ENCODE measurements around the gene REEP1.

The REEP1 gene

DNA sequence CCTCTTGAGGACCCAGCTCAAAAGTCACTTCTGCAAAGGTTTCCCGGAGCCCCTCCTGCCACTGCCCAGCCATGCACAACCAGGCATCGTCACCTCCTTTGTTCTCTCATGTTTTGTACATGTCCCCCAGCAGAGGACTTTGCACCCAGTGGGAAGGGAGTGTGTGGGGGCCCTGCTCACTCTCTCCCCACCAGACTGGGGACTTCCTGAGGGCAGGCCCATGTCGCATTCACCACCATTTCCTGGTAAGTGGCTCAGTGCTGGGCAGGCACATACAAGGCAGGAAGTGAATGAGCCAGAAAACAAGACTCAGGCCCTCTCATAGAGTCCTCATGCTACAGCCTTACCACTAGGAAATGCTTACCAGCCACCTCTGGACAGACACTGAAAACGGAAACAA is 119.3 kb downstream of the REEP1 start:
- TF ChIP-seq EZH2phosphoT487 (conservative IDR thresholded peaks at IDR 0.05; ENCODE audit: low read length): no peak
- TF ChIP-seq CTCF (IDR thresholded peaks at IDR 0.05; ENCODE audit: insufficient read depth, low read length, poor library complexity, severe bottlenecking): no peak
- Histone ChIP-seq H3K27ac (ENCODE audit: low read depth, low read length) (no peak overlapping the region), H3K36me3 (ENCODE audit: low read length) (0 out of 2 replicates have a peak, but pooled peaks cover 4% of the 10 kb centered on the region), H3F3A (ENCODE audit: insufficient read depth) (no peaks in the 10 kb centered on the region; the same call in 1 of the 2 replicates), H2AFZ (ENCODE audit: low read depth, low read length, severe bottlenecking) (no peak overlapping the region), H3K9ac (ENCODE audit: low read length) (no peak overlapping the region), H3K9me3 (ENCODE audit: insufficient read depth, low read length) (no peaks in the 10 kb centered on the region), H3K9me2 (replicated peaks; ENCODE audit: insufficient read depth, low read length) (no peaks in the 10 kb centered on the region), H3K4me3 (ENCODE audit: insufficient read depth, low read length, poor library complexity, severe bottlenecking) (no peak overlapping the region), H3K27me3 (ENCODE audit: low read length) (no peaks in the 10 kb centered on the region), H3K79me2 (ENCODE audit: insufficient read depth, low read length) (no peaks in the 10 kb centered on the region), H3K4me2 (ENCODE audit: low read depth, low read length, poor library complexity, severe bottlenecking) (no peak overlapping the region), H4K20me1 (ENCODE audit: low read depth, low read length) (no peaks in the 10 kb centered on the region)

GRCh38 chr2:86216575-86217555 is 120.6 kb downstream of the REEP1 start:
- Histone ChIP-seq H3K9me2 (replicated peaks; ENCODE audit: insufficient read depth, low read length) (no peaks in the 10 kb centered on the region), H3K4me2 (ENCODE audit: low read depth, low read length, poor library complexity, severe bottlenecking) (no peak overlapping the region), H3F3A (ENCODE audit: insufficient read depth) (no peaks in the 10 kb centered on the region; the same call in 1 of the 2 replicates), H3K27me3 (ENCODE audit: low read length) (no peaks in the 10 kb centered on the region), H3K9me3 (ENCODE audit: insufficient read depth, low read length) (no peaks in the 10 kb centered on the region), H3K36me3 (ENCODE audit: low read length) (peaks cover 11% of the 10 kb centered on the region; the same call in 1 of the 2 replicates), H2AFZ (ENCODE audit: low read depth, low read length, severe bottlenecking) (no peak overlapping the region), H3K9ac (ENCODE audit: low read length) (no peak overlapping the region), H3K79me2 (ENCODE audit: insufficient read depth, low read length) (no peaks in the 10 kb centered on the region), H3K4me3 (ENCODE audit: insufficient read depth, low read length, poor library complexity, severe bottlenecking) (no peak overlapping the region), H3K27ac (ENCODE audit: low read depth, low read length) (no peak overlapping the region), H4K20me1 (ENCODE audit: low read depth, low read length) (no peaks in the 10 kb centered on the region)
- no peak for TF ChIP-seq EZH2phosphoT487 (conservative IDR thresholded peaks at IDR 0.05; ENCODE audit: low read length)
- no peak for TF ChIP-seq CTCF (IDR thresholded peaks at IDR 0.05; ENCODE audit: insufficient read depth, low read length, poor library complexity, severe bottlenecking)

- Histone ChIP-seq H3K4me3 (ENCODE audit: insufficient read depth, low read length, poor library complexity, severe bottlenecking) (no peak overlapping the region), H3K27me3 (ENCODE audit: low read length) (no peaks in the 10 kb centered on the region), H3K9ac (ENCODE audit: low read length) (no peak overlapping the region), H3K79me2 (ENCODE audit: insufficient read depth, low read length) (no peaks in the 10 kb centered on the region), H3K4me2 (ENCODE audit: low read depth, low read length, poor library complexity, severe bottlenecking) (no peak overlapping the region), H3K27ac (ENCODE audit: low read depth, low read length) (no peak overlapping the region), H2AFZ (ENCODE audit: low read depth, low read length, severe bottlenecking) (no peak overlapping the region), H3K36me3 (ENCODE audit: low read length) (peaks cover 18% of the 10 kb centered on the region), H4K20me1 (ENCODE audit: low read depth, low read length) (no peaks in the 10 kb centered on the region), H3K9me3 (ENCODE audit: insufficient read depth, low read length) (no peaks in the 10 kb centered on the region), H3K9me2 (replicated peaks; ENCODE audit: insufficient read depth, low read length) (no peaks in the 10 kb centered on the region), H3F3A (ENCODE audit: insufficient read depth) (no peaks in the 10 kb centered on the region; the same call in 1 of the 2 replicates)
- no peak for TF ChIP-seq CTCF (IDR thresholded peaks at IDR 0.05; ENCODE audit: insufficient read depth, low read length, poor library complexity, severe bottlenecking)
- no peak for TF ChIP-seq EZH2phosphoT487 (conservative IDR thresholded peaks at IDR 0.05; ENCODE audit: low read length)
Observed at GRCh38 chr2:86214503-86214832, 123.0 kb downstream of the REEP1 start.
